NCI-H82 (cell line): ENCODE results near the gene MORC3.
"Not testable (repeated sequence)": the region's sequence is repeated elsewhere in the genome, so short reads cannot be mapped to it uniquely, and the experiment has no call there.

ENCODE experiments used
- DNase-seq: peaks from one replicate; lab custom pipeline; 2025; lab: John Stamatoyannopoulos, UW

The MORC3 gene

GRCh38 chr21:36319767-36320420 lies at the start of gene MORC3:
MORC3 (plus strand) TSS chr21:36320197; CDS start chr21:36320265, 68 bp downstream.
- DNase-seq = peak; percentile 100

- not testable (repeated sequence) for DNase-seq
Observed at GRCh38 chr21:36270786-36271695, 49.0 kb upstream of the MORC3 start.

GRCh38 chr21:36274128-36274527 lies 45.9 kb upstream of the MORC3 start:
- no peak for DNase-seq

- no peak for DNase-seq
Observed at GRCh38 chr21:36282568-36283230, 37.3 kb upstream of the MORC3 start.

GRCh38 chr21:36283231-36283622 lies 36.8 kb upstream of the MORC3 start:
- DNase-seq = not testable (repeated sequence)

GRCh38 chr21:36288651-36289243 lies 31.2 kb upstream of the MORC3 start:
- no peak for DNase-seq

- no peak for DNase-seq
Observed at GRCh38 chr21:36291509-36291908, 28.5 kb upstream of the MORC3 start.

GRCh38 chr21:36297406-36297937 lies 22.5 kb upstream of the MORC3 start:
- DNase-seq = no peak

- DNase-seq = no peak
Observed at GRCh38 chr21:36297938-36298572, 21.9 kb upstream of the MORC3 start.

GRCh38 chr21:36306872-36307534 lies 13.0 kb upstream of the MORC3 start:
- DNase-seq = no peak

GRCh38 chr21:36310016-36310415 lies 10.0 kb upstream of the MORC3 start:
- DNase-seq = no peak

GRCh38 chr21:36313446-36313845 lies 6.6 kb upstream of the MORC3 start:
- DNase-seq = not testable (repeated sequence)

GRCh38 chr21:36316045-36316444 lies 4.0 kb upstream of the MORC3 start:
- DNase-seq = not testable (repeated sequence)

GRCh38 chr21:36316872-36317484 lies 3.0 kb upstream of the MORC3 start:
- DNase-seq = no peak

- DNase-seq = not testable (repeated sequence)
Observed at GRCh38 chr21:36319406-36319766, 611 bp upstream of the MORC3 start.

GRCh38 chr21:36320421-36321324 lies 676 bp downstream of the MORC3 start:
- peak; percentile 86 for DNase-seq

- peak; percentile 34 for DNase-seq
Observed at GRCh38 chr21:36321325-36322082, 1.5 kb downstream of the MORC3 start.

GRCh38 chr21:36322083-36322424 lies 2.1 kb downstream of the MORC3 start:
- DNase-seq = no peak

GRCh38 chr21:36323032-36323431 lies 3.0 kb downstream of the MORC3 start:
- DNase-seq = no peak
